GM12891 (cell line): Measurements from ENCODE around the gene SIM1.
A peak's percentile ranks its signal among the peaks of the same experiment; 100 is the strongest.

Experiments used
- DNase-seq: peaks from one replicate; pipeline ENCODE4 v3.0.0; 2011; ENCODE audit warnings: low spot score; ENCODE audit not compliant: insufficient read length
- FAIRE-seq: peaks from 2 replicates; lab custom pipeline; 2011; peaks lifted over from hg19 to GRCh38; lab: Jason Lieb, UNC
- PAX5 ChIP-seq: IDR thresholded peaks from 2 replicates; pipeline ENCODE4 v1.6.1; 2011; ENCODE audit warnings: low read length, moderate library complexity, mild to moderate bottlenecking; ENCODE audit not compliant: insufficient read depth, severe bottlenecking
- POLR2A ChIP-seq: IDR thresholded peaks from 2 replicates; pipeline ENCODE4 v1.6.1; 2011; ENCODE audit warnings: low read depth, low read length, control low read depth
- POLR2AphosphoS5 ChIP-seq: IDR thresholded peaks from 2 replicates; pipeline ENCODE4 v1.6.1; 2011; ENCODE audit warnings: low read depth, low read length, control low read depth
- POU2F2 ChIP-seq: IDR thresholded peaks from 2 replicates; pipeline ENCODE4 v1.6.1; 2011; ENCODE audit warnings: low read depth, mild to moderate bottlenecking, control low read depth, low read length, moderate library complexity
- SPI1 ChIP-seq: IDR thresholded peaks from 2 replicates; pipeline ENCODE4 v1.6.1; 2011; ENCODE audit warnings: low read depth, low read length, control low read depth
- TAF1 ChIP-seq: IDR thresholded peaks from 2 replicates; pipeline ENCODE4 v1.6.1; 2011; ENCODE audit warnings: low read depth, low read length, control low read depth

SIM1 gene

GRCh38 chr6:100490065-100490464 lies 25.3 kb upstream of the SIM1 start:
- DNase-seq, result no peak
- no peak for TF ChIP-seq POLR2AphosphoS5
- TF ChIP-seq POU2F2, result no peak
- no peak for TF ChIP-seq PAX5
- TF ChIP-seq TAF1, result no peak
- no peak for TF ChIP-seq POLR2A
- FAIRE-seq, result no peak

- DNase-seq (no peak), FAIRE-seq (peak; percentile 35)
- no peak for TF ChIP-seq SPI1
- TF ChIP-seq POU2F2, result no peak
- no peak for TF ChIP-seq POLR2AphosphoS5
- TF ChIP-seq POLR2A, result no peak
- no peak for TF ChIP-seq TAF1
- TF ChIP-seq PAX5, result no peak
Observed at GRCh38 chr6:100488244-100488643, 23.5 kb upstream of the SIM1 start.

DNA sequence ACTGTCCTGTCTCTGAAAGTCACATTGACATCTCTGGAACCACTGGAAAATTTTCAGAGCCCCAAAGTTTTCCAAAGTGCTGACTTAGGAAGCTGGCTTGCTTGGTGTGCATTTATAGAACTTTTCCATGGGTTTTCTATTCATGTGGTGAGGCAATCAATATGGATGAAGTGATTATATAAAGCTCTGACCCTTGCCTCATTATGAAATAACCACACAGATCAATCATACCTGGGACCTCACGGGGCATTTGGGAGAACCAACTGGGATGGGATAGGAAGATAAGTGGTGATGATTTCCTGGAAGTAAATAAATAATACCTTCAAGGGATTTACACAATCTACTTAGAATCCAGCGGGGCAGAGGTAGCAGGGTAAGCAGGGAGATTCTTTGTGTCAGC lies 22.9 kb upstream of the SIM1 start:
- DNase-seq (no peak), FAIRE-seq (no peak)
- no peak for TF ChIP-seq TAF1

- no peak for FAIRE-seq
- TF ChIP-seq POLR2AphosphoS5, result no peak
- TF ChIP-seq POLR2A, result no peak
- no peak for TF ChIP-seq POU2F2
- no peak for TF ChIP-seq TAF1
- no peak for TF ChIP-seq SPI1
- TF ChIP-seq PAX5, result no peak
Observed at GRCh38 chr6:100485268-100485667, 20.5 kb upstream of the SIM1 start.

DNA sequence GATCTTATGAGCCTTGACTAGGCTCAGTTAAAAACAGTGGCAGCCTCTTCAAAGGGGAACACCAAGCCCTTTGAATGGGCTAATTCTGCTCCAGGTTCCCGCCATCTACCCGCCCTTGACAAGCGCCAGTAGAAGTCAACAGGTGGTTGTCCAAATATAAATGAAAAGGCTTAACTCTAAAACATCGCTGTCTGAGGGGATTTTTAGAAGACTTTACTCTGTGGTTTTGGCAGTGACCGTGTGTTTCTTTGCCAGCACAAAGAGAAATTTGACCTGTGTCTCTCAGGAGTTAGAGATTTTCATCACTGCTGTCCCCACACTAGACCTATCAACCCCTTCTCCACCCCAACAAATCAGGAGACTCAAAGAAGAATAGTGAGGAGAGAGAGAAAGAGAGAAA lies 19.8 kb upstream of the SIM1 start:
- FAIRE-seq (no peak), DNase-seq (no peak)
- TF ChIP-seq POU2F2 (no peak), POLR2AphosphoS5 (no peak), PAX5 (no peak), SPI1 (no peak), POLR2A (no peak), TAF1 (no peak)

More at GRCh38 chr6:100485268-100485667, 20.5 kb upstream of the SIM1 start:
- DNase-seq, result no peak

GRCh38 chr6:100482698-100483097 lies 18.0 kb upstream of the SIM1 start:
- no peak for FAIRE-seq
- no peak for TF ChIP-seq POU2F2
- TF ChIP-seq POLR2AphosphoS5, result no peak
- no peak for TF ChIP-seq TAF1
- no peak for TF ChIP-seq POLR2A
- TF ChIP-seq SPI1, result no peak
- TF ChIP-seq PAX5, result no peak
- DNase-seq, result no peak

GRCh38 chr6:100479179-100480035 lies 14.7 kb upstream of the SIM1 start:
- peak; percentile 76 for FAIRE-seq
- TF ChIP-seq PAX5 (no peak), TAF1 (no peak), POLR2AphosphoS5 (no peak), POLR2A (no peak), SPI1 (no peak), POU2F2 (no peak)
- no peak for DNase-seq

DNA sequence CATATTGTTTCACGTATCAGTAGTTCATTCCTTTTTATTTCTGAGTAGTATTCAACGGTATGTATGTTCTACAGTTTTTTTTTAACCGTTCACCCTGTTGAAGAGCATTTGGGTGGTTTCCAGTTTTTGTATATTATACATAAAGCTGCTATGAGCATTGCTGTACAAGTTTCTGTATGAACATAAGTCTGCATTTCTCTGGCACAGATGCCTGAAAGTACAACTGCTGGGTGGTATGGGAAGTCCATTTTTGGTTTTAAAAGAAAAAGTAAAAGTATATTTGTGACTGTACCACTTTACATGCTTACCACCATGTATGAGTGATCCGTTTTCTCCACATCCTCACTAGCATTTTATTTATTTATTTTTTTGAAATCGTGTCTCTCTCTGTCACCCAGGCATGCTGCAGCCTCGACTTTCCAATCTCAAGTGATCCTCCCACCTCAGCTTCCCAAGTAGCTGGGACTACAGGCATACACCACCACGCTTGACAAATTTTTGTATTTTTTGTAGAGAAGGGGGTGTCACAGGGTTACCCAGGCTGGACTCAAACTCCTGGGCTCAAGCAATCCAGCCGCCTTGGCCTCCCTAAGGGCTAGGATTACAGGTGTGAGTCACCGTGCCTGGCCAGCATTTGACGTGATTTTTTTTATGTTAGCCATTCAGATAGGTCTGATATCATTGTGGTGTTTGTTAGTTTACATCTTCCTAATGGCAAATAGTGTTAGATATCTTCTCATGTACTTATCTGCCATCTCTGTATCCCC lies 11.0 kb upstream of the SIM1 start:
- no peak for FAIRE-seq
- TF ChIP-seq TAF1 (no peak), POLR2A (no peak), POLR2AphosphoS5 (no peak), PAX5 (no peak), SPI1 (no peak), POU2F2 (no peak)
- DNase-seq, result no peak

- FAIRE-seq (no peak), DNase-seq (no peak)
- TF ChIP-seq POLR2A (no peak), POLR2AphosphoS5 (no peak), SPI1 (no peak), POU2F2 (no peak), TAF1 (no peak), PAX5 (no peak)
Observed at GRCh38 chr6:100473182-100473581, 8.5 kb upstream of the SIM1 start.
